ENCODE measurements around the gene ZFHX3.
A peak's percentile ranks its signal among the peaks of the same experiment; 100 is the strongest.

The ZFHX3 gene

DNA sequence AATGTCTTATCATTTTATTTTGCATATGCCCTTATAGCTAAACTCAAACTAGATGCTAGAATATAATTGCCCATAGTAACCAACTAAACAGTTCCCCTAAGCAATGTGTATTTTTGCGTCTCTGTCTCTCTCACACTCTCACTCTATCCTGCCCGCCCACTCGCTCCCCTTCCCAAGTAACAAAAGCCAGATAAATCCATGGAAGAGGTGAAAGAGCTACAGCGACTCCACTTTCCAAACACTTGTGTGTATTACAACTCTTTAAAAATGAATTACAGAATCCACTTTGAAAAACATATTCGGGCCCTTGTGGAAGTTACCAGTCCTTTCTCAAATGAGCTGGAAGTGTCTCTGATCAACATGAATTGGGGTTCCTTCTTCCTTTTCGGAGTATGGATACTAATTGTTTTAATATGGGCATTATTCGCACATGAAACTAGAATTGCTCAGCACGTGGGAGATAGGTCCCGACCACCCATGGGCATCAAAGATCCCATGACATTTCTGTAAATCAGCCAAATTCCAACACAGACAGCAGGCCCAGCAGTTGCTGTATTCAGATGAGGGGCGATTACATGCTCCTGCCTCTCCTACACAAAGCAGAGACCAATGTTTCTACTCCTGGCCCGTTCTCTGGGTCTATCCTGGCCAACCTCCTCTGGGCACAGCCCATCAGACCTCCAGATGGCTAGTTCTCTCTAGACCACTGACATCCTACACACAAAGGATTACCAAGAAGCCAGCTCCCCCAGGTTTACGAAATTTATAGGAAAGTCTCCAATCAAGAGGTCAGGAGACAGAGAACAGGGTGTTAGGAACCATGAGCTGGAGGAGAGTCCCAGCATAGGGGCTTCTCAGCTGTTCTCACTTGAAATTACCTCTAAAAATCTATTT, 121.5 kb downstream of the ZFHX3 start:
- DNase-seq: no peak

DNA sequence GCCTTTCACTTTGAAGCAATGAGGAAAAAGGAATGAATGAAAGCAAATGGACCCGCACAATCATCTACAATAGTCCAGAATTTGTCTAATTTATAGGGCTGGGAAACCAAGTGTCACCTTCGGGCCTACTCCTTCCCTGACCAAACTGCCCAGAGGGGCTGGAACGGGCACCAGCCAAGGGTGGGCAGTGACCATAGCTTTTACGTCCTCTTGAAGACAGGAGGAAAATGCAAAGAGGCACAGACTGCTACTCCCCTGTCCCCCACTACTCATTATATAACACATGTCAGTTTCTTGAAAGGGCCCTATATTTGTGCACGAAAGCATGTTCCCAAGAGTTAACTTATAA, 122.3 kb downstream of the ZFHX3 start:
- no peak for DNase-seq

DNA sequence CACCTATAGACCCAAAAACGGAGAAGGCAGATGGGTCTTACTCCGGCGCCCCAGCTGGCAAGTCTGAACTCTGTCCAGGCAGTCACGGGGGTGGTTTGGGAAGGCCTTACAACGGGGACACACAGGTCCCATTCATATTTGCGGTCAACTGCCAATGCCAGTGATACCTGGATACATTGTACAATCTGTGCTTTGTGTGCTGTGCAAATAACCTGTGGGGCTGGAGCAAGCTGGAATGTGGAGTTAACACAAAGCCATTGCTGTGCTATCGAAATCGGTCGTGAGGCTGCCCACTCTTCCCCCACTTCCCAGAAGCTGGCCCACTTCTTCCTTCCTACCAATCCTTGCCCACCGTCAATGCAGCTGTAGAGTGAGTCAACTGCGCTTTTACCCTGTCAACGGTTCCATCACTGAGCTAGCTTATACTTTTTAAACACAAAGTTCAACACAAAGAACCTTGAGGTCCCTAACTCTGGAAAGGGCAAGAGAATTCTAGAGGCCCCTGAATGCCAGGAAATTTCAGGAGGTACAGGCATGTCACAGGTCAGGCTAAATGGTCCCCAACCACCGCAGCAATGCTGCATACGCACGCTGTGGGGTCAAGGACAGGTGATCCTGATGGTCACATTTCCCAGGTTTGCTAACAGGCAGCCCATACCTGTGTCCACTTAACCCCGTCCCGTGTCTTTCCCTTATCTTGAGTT, 122.8 kb downstream of the ZFHX3 start:
- no peak for DNase-seq

DNA sequence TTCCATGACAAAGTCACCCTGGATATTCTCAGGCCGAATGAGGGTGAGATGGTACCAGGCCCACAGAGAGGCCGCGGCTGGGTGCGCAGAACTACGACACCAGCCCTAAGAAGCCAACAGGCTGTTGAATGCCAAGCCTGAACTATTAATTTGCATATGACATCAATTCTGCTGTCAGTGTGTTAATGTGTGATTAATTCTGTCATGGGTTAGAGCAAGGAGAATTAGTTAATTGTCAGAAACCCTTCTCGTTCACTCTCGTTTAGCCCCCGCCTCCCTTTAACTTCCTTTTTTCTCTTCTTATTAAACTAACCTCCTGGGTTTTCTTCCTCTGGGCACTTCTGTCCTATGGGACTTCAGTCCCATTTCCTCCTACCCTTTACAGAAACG, 123.4 kb downstream of the ZFHX3 start:
- DNase-seq: no peak

DNA sequence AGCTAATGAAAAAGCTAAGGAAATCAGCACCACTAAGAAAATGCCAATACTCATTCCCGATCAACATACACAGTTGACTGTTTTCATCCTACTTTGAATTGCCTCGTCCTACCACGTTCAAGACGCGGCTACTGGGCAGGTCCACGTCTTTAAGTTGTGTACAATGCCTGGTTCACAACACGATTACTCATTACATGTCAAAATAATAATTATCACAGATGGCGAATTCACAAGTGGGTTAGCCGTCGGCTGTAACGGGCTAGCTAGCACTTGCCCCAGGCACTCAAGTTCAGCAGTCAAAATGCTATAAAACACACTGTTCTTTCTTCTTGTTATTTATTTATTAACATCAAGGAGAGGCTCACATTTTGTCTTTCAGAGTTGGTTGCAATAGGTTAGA, 124.2 kb downstream of the ZFHX3 start:
- DNase-seq: no peak

DNA sequence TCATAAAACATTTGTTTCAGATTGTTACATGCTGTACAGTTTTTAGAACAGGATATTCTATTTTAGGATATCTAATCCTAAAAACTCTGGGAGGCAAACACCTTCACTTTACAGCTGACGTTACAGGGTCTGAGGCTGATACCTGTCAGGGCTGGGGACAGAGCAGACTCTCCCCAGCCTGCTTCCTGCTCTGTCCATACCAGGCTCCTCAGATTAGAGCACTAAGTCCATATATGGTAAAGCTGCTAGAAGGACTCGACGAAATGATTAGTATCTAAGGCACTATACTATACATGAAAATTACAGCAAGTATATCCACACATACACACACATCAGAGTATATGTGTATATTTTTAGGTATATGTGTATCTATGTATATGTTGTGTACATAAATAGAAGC, 125.2 kb downstream of the ZFHX3 start:
- DNase-seq: no peak

DNA sequence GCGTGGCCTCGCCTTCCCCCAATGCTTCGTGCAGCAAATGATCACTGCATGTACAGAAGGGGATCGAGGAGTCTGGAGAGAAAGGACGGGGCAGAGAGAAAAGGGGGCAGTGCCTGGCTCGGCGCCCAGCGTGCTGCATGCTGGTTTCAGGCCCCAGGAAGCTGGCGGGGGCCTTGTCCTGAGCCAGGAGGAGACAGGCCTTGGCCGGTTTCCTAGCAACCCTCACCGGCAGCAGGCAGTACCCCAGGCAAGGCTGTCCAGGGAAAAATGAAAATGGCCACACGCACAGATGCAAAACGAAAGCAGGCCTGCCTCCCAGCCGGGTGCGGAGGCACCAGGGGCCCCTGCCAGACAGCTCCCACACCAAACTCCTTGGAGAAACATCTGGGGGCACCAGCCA, 126.3 kb downstream of the ZFHX3 start:
- no peak for DNase-seq

DNA sequence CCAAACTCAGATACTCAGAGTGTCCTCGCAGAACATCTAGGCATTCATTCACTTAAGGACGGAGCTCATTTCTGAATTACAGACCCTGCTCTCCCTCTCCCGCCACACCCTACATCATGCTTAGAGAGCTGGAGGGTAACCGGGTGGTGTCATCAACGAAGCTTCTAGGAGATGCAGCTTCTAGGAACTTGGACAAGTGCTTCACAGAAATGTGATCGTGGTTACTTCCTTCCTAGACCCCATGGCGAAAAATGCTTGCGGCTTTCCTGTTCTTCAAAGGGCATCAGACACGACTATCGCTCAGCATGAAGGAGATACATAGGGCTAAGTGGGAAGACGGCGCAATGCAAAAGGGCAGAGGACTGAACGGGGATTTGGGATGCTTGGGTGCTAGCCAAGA, 126.8 kb downstream of the ZFHX3 start:
- DNase-seq: peak; percentile 41

DNA sequence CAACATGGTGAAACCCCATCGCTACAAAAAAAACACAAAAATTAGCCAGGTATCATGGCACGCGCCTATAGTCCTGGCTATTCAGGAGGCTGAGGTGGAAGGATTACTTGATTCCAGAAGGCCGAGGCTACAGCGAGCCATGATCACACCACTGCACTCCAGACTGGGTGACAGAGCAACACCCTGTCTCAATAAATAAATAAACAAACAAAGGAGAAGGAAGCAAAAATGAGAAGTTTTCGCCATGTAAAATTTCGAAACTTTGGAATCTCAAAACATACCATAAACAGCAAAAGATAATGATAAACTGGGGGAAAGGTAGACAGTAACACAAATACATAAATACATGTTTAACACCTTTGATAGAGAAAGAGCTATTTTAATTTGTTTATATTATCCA, 130.9 kb downstream of the ZFHX3 start:
- DNase-seq: no peak

DNA sequence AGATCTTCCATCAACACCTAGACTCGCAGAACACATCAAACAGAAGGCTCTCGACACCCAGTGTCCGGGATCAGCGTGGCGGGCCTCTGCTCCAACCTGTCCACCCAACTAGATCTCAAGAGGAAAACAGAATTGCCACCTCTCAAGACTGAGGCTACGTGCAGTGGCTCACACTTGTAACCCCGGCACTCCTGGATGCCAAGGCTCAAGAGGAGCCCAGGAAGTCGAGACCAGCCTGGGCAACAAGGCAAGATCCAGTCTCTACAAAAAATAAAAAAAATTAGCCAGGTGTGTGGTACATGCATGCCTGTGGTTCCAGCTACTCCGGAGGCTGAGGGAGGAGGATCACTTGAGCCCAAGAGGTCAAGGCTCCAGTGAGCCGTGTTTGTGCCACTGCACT, 132.6 kb downstream of the ZFHX3 start:
- no peak for DNase-seq

DNA sequence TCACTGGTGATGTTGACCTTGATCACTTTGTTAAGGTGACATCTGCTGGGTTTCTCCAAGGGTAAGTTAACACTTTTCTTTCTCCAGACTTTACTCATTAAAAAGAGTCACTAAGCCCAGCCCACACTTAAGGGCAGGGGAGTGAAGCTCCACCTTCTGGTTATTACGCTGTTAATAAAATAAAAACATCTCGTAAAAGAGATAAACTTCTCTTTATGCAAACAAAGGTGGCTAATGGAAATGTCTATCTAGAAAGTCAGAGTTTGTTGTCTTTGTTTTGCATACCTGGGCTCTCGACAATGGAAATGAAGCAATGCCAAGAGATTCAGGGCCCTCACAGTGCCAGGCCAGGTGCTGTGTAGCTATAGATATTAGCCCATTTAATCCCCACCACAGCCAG, 134.4 kb downstream of the ZFHX3 start:
- DNase-seq: no peak

DNA sequence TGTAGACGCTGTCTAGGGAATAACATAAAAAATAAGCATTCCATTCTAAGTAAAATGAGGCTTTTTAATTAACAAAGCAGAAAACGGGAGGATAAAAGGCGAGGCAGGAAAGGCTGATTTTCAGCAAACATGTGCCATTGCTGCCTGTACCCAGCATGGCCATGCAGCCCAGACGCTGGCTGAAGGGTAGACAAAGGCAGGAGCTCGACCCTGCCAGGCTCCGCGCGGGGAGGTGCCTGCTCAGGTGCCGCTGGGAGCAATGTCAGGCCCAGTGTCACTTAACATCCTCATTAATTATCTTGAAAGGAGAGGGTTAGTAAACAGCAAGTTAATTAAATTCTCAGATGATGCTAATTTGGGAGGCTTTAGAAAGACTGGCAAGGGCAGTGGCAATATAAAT, 136.0 kb downstream of the ZFHX3 start:
- DNase-seq: no peak

DNA sequence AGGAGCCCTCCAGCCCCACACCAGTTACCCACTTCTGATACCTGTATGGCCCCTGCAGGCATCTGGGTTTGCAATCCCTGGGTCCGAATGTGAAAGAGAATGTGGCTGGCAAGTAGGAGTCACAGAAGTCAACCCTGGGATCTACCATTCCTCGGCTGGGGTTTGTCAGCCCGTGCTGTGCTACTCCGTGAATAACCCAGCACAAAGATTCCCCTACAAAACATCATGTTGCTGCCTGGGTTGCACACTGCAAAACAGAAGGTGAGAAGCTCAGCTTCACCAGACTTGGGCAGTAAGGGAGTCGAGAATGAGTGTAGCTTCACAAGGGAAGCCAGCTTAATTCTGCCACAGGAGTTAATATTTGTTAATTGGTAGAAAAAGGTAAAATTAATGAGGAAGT, 137.1 kb downstream of the ZFHX3 start:
- DNase-seq: no peak

DNA sequence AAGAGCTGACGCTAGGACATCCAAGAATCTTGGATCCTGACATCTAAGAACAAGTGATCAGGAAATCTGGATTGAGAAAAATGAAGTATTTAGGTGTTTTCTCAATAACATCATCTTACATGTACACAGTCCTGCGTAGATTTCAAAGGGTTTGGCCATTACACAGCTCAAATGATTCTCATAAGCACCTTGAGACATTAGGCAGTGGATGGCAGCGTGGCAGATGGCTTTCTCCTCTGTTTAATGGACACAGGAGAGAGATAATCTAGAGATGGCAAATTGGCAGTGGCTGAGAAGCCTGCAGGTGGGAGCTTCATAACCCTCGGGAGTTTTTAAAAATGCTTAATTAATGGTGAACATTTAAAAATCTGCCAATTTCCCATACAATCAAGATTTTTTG, 137.5 kb downstream of the ZFHX3 start:
- DNase-seq: no peak

DNA sequence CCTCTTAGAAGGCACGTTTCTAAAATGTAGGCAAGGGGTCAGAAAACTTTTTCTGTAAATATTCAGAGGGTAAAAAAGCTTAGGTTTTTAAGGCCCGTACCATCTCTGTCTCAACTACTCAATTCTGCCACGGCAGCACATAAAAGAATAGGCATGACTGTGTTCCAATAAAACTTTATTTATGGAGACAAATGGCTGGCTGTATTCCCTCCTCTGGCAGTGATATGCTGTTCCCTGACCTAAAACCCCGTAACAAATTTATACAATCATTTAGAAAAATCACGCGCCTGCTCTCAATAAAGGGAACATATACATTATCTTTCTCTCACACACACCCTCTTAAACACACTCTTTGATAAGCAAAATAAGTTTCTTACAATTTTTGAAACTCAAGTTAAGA, 138.7 kb downstream of the ZFHX3 start:
- DNase-seq: no peak

DNA sequence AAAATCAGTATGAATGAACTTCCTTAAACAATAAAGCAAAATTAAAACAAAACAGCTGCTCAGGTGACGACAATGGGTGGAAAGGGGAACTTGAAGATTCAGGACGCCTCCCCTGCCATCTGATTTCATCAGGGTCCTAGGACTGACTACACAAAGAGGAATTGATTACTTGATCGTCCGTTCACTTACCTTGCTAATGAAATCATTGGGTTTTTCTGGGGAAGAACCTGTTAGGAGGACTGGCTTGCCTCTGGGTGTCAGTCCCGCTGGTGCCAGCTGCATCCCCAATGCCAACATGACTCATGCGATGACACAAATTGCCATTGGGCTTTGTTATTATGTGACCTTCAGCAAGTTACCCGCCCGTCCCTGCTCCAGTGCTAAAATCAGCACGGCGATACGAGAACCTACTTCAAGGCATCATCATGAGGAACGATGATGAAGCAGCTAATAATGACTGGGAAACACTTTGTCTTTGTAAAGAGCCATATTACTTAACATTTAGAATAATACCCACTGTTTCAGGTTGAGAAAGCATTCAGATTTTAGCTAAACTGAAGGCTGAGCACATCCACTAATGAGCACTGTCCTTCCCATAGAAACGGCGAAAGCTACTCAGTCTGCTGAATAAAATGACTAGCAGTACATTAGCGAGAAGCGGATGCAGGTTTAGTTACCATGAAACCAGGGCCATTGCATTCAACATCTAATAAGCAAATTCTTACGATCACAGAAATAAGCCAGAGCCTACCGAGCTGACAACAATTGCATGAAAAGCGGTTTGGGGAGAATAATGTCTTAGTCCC, 139.4 kb downstream of the ZFHX3 start:
- DNase-seq: no peak

DNA sequence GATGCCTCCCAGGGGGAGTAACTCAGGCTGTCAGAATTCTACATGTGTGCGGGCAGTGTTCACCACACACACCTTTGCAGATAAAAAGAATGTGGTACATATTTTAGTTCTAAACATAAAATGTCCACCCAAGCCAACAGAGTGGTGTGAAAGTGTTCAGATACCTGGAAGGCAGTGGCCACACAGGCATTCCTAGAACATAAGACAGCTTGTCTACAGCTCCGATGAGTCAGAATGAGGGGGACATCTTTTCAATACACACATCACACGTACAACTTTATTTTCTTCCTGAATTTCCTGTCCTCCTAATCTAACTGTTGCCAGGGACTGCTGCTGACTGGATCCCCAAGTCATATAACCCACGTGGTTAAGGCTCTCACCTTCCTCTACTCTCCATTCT, 142.3 kb downstream of the ZFHX3 start:
- no peak for DNase-seq

DNA sequence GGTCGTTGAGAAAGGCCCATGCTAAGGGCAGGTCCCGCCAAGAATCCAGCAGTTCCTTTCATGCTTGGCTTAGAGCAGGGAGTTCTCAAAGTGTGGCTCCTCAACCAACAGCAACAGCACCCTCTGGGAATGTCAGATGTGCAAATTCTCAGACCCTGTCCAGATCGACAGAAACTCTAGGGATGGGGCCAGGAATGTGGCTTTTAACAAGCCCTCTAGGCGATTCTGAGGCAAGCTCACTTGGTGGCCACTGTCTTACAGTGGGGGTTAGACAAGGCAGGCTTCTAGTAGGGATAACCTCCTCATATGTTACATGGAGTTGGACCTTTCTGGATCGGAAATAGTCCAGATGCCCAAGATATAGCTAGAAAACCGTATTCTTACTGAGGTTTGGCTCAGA, 144.8 kb downstream of the ZFHX3 start:
- no peak for DNase-seq

DNA sequence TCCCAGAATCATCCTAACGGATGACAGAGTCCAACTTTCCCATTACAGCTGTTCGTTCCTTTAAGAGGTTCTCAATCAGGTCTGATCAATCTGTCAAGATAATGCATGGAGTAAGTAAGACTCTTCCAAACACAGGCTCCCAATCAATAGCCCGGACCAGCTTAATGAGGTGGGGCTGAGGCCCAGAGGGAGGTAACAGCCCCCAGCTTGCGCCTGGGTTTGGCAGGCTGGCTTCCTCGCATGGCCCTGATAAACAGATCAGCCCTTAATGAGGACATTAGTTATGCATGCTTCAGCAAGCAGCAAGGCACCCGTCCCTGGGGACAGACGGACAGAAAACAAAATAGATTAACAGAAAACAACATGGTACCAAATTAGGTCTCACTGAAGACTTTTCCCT, 145.7 kb downstream of the ZFHX3 start:
- no peak for DNase-seq

DNA sequence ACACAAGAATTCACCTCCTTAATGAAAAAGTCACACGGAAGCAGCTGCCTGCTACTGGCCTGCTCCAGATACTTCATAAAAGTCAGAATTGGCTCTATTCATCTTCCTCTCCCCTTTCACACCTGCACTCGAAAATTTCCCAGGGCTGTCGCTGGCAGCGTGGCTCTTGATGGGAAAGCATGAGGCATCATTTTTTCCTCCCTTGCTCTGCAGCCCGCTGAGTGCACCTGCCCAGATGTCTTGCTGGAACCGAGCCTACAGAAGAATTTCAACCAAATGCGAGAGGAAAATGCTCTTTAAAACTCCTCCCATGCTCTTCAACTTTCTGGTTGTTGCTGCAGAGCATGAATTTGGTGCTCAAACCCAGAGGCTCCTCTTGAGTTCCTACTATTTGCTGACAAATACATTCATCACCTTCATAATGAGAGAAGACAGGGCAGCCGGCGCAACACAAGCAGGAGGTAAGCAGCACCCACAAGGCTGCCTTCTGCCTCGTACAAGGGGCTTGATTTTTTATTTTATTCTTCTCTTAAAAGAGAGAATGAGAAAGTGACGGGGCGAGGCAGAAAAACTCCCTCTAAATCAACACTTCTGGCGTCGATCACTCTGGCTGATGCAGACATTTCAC, 146.8 kb downstream of the ZFHX3 start:
- no peak for DNase-seq

DNA sequence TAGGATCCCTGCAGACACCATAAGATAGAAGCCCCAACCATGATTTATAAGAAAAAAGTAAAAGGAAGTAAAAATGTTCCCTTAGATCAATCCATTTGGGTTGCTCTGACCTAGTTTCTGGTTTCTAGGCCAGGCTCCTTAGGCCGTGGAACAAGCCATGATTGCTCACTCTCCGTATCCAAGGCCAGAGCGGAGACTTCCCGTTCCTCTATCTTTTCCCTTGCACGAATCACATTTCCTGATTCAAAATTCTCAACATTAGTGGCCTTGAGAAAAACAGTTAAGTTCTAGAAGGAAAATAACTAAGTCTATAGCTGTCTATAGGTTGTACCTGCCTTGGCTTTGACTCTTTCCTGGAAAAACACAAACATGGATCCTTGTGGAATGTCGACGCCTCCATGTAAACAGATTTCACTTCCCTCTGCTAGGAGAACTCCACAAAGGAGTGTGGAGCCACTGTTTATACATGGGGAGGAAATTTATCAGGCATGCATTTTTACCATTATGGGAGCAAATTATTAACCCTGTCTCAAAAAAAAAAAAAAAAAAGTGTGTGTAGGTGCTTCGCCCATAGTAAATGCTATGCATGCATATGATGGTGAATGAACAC, 149.6 kb downstream of the ZFHX3 start:
- DNase-seq: no peak

DNA sequence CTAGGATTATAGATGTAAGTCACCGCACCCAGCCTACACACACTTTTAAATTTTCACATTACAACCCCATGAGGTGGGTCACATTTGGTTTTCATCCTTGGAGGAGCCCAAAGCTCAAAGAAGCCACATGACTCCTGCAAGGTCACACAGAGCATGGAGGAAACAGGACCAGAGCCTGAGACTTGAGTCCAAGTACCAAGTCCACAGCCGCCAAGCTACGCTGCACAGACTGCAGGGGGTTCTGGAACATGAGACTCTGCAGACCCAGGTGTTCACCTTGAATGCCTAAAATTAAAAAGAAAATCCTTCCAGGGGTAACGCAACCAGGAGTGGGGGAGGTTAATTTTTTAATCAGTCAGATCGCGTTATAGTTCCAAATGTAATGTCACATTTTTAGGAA, 150.2 kb downstream of the ZFHX3 start:
- DNase-seq: no peak
